SJSA1 (cell line): Measurements from ENCODE around the gene DAPK2. TPM values are rescaled to one million over a fixed set of nuclear protein-coding genes. Genes with fewer than 3 reads are reported as not detected.
A peak's percentile ranks its signal among the peaks of the same experiment; 100 is the strongest.
"Not testable (repeated sequence)": the region's sequence is repeated elsewhere in the genome, so short reads cannot be mapped to it uniquely, and the experiment has no call there.

Experiments
- DNase-seq, 2 experiments: peaks; one replicate each; pipeline ENCODE4 v3.0.0-alpha.2; 2015 to 2020; ENCODE audit warnings: low spot score in 2 of 2, low read depth in 1 of 2
- H3K27ac ChIP-seq: fragments of 250-450 bp; sonication (Bioruptor Pico); 2 replicates; pipeline ENCODE4 v1.5.1; 2020; ENCODE audit warnings: mild to moderate bottlenecking, moderate library complexity
- H3K27me3 ChIP-seq: fragments of 250-450 bp; sonication (Bioruptor Pico); replicated peaks from 2 replicates; pipeline ENCODE4 v1.5.1; 2020; ENCODE audit warnings: mild to moderate bottlenecking, moderate library complexity
- H3K36me3 ChIP-seq: fragments of 250-450 bp; sonication (Bioruptor Pico); 2 replicates; pipeline ENCODE4 v1.5.1; 2020; ENCODE audit warnings: mild to moderate bottlenecking
- H3K4me1 ChIP-seq: fragments of 250-450 bp; sonication (Bioruptor Pico); replicated peaks from 2 replicates; pipeline ENCODE4 v1.6.1; 2021; ENCODE audit warnings: mild to moderate bottlenecking
- H3K4me3 ChIP-seq: fragments of 250-450 bp; sonication (Bioruptor Pico); 2 replicates; pipeline ENCODE4 v1.5.1; 2020; ENCODE audit warnings: mild to moderate bottlenecking
- H3K9me3 ChIP-seq: fragments of 250-450 bp; sonication (Bioruptor Pico); replicated peaks from 2 replicates; pipeline ENCODE4 v1.5.1; 2020; ENCODE audit warnings: mild to moderate bottlenecking
- total RNA-seq: library from RNA; depleted of rRNA; stranded (reverse); fragments of >200 nt; shearing (Covaris generic); gene quantifications from 2 replicates; pipeline ENCODE4 v1.2.3, GENCODE V29; 2014; rRNA removed

DAPK2 gene
- 0.34 and 2.2 TPM in 2 replicates for total RNA-seq

DNA sequence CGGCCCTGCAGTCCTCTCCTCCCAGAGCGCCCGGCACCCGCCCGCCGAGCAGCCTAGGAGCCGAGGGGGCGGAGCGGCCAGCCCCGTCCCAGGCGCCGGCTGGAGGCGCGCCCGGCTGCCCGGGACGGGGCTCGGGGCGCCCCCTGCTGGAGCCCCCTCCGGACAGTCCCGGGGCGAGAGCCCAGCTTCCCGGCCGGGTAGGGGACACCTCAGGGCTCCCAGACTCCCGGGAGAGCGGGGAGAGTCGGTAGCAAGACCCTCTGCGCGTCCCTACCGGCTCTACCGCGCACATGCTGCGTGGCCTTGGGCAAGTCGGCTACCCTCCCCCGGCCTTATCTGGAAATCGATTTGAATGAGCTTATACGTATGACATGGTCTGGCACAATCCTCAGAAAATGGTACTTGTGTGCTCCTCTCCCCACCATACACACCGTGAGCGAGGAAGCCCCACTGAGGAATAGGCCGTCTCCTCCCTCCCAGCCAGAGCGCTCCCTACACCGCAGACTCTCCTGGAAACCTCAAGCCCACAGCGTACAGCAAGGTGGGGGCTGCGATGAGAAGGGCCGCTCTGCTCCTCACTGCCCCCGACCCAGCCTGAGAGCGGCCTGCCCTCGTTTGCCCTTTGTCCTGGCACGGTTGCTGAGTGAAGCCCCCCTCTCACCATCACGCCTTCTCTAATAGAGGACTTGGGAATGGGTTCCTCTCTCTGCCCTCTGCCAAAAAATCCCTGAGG is at the start of gene DAPK2:
Gene DAPK2, minus strand, starts transcription at position 65 of the 733 bp plus-strand sequence. CDS start 6,224 bp downstream, outside the sequence.
- Histone ChIP-seq H3K36me3 (no peaks in the 10 kb centered on the region), H3K27me3 (0 out of 2 replicates have a peak, but pooled peaks cover 3% of the 10 kb centered on the region), H3K4me3 (peak within 1 kb of the TSS; percentile 38), H3K9me3 (no peaks in the 10 kb centered on the region), H3K4me1 (peaks cover 5% of the 10 kb centered on the region), H3K27ac (no peak within 1 kb of the TSS)
- DNase-seq: peak; percentile 63 to 67

DNA sequence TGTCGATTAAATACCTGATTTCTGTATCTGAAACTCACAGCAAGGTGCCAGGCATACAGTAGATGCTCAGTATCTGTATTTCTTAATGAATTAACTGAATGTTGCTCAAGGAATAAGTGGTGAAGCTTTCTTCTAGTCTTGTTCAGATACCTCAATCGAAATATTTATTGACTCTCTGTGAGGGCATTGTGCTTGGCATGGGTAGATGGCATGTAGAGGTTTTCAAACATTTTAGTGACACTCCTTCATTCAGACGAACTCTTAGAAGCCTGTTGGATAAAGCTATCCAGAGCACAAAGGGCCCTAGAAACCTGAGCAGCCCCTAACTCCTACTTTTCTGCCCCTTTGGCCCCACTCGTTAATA is 49.1 kb upstream of the DAPK2 start:
- DNase-seq: peak in 1 of 2 experiments; percentile 59
- H3K27ac ChIP-seq: no peak overlapping the region
- H3K36me3 ChIP-seq: peaks cover 9% of the 10 kb centered on the region; the same call in 1 of the 2 replicates
- peak overlapping the region; percentile 83 for H3K4me3 ChIP-seq
- no peaks in the 10 kb centered on the region for H3K27me3 ChIP-seq
- H3K9me3 ChIP-seq: no peaks in the 10 kb centered on the region
- peaks cover 35% of the 10 kb centered on the region for H3K4me1 ChIP-seq

DNA sequence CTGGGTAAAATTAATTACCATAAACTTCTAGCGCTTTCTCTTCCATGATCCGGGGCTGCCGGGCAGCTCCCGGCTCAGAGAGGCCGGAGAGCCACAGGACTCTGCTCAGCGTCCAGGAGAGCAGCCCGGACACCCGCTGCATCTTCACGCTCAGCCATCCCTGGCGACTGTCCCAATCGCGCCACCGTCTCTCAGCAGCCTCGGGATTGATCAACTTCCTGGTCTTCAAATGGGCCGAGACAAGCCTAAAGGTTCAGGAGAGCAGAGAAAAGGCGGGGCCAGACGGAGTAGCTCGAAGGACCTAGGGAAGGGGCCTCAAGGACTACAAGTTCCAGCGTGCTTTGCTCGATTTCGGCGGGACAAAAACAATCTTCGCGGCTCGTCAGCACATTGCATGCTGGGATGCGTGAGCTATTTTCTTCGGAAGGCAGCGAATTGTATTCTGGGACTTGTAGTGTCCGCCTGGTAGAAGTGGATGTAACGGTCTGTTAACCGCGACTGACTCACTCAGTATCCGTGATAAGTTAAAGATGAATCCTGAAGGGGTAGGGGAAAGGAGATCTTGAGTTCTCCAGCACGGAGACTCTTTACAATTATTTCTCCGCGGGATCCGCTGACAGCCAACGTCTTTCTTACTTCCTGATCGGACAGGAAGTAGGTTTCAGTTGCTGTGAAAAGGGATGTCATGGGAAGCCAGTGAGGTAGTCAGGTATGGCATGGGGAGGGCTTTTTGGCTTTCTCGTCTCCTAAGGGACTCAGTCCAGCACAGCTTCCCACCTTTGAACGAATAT is 47.5 kb upstream of the DAPK2 start, which contains the start of gene CIAO2A:
Gene CIAO2A, minus strand, starts transcription at position 212 of the 791 bp plus-strand sequence. Its CDS starts 70 bp downstream, at position 142.
- Histone ChIP-seq H3K36me3 (peaks cover 14% of the 10 kb centered on the region), H3K4me3 (peak within 1 kb of the TSS; percentile 59), H3K9me3 (no peaks in the 10 kb centered on the region), H3K27ac (peak within 1 kb of the TSS; percentile 93), H3K27me3 (no peaks in the 10 kb centered on the region), H3K4me1 (peaks cover 35% of the 10 kb centered on the region)
- peak; percentile 98 for DNase-seq

DNA sequence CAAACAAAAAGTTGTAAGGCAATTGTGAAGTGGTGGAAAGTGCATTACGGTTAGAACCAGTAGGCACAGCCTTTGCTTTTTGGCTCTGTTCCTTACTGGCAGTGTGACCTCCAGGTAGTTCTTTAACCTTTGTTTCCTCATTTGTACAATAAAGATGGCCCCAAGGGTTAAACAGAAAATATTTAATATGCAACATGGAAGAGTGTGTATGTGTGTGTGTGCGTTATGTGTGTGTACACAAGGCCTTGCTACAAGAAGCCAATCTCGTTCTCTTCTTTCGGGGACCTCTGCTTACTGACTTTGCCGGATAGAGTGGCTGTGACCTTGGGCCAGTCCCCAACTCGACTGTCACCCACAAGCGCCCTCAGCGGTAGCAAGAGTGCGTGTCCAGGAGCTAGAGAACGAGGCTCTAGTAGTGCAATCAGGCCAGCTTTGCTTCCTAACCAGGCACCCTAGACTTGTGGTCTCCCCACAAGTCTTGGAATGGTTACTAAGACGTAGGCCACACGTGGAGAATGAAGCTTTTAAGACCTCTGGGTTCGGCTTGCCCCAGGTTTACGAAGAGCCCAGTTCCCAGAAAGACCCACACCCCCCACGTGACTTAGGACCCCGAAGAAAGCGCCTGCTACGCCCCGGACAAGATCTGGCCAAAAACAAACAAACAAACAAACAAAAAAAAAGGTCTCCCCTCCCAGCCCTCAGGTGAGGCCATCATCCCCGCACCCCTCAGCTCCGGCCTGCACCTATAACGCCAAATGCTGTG is 46.8 kb upstream of the DAPK2 start:
- no peaks in the 10 kb centered on the region for H3K9me3 ChIP-seq
- peak overlapping the region; percentile 59 for H3K4me3 ChIP-seq
- no peaks in the 10 kb centered on the region for H3K27me3 ChIP-seq
- H3K36me3 ChIP-seq: peaks cover 21% of the 10 kb centered on the region
- peak overlapping the region; percentile 93 for H3K27ac ChIP-seq
- DNase-seq: peak in 1 of 2 experiments; percentile 51
- peaks cover 35% of the 10 kb centered on the region for H3K4me1 ChIP-seq

DNA sequence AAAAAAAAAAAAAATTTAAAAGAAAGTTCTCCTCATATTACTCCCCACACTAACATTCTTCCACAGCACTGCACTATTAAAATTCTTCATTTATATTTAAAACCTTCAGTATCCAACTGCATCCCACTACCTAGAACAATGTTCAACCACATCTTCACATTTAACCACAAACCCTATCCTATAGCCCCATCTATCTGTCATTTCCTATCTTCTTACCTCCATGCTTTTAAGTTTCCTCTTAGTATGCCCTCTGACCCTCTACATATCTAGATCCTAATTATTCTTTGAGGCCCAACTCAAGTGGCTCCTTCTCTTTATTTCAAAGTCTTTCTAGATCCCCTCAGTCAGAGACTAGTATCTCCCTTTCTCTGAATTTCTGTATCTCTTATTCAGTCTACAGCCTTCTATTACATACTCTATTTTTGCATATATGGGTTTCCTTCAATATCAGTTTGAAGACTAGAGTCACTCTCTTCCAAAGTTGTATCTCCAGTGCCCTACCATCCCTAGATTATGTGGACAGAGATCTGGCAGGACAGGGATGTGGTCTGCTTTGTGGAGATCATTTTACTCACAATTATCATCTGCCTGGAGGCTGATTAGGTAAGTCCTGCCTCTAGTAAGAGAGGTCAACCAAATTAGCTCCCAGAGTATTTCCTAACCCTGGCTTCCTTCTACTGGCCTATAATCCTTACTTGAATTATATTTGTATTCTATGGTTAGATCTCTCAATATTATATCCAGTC is 46.0 kb upstream of the DAPK2 start:
- Histone ChIP-seq H3K4me1 (peaks cover 29% of the 10 kb centered on the region), H3K27ac (no peak overlapping the region), H3K9me3 (no peaks in the 10 kb centered on the region), H3K36me3 (peaks cover 28% of the 10 kb centered on the region), H3K4me3 (peak overlapping the region; percentile 59; the same call in 1 of the 2 replicates), H3K27me3 (no peaks in the 10 kb centered on the region)
- no peak for DNase-seq

DNA sequence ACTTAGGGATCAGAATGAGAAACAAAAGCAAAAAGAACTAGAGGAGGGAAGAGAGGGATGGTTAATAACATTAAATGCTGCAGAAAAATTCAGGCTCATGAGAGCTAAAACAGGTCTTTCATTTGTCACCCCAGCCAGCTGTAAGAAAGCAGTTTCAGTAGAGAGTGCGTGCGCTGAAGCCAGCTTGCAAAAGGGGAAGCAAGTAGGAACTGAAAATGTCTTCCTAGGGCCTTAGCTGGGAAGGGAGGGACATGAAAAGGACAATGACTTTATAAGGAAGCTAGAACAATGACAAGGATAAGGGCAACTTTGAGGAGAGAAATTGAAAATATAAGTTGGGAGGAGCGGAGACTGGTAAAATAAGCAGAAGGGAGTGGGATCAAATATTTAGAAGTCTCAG is 44.2 kb upstream of the DAPK2 start:
- no peak overlapping the region for H3K27ac ChIP-seq

DNA sequence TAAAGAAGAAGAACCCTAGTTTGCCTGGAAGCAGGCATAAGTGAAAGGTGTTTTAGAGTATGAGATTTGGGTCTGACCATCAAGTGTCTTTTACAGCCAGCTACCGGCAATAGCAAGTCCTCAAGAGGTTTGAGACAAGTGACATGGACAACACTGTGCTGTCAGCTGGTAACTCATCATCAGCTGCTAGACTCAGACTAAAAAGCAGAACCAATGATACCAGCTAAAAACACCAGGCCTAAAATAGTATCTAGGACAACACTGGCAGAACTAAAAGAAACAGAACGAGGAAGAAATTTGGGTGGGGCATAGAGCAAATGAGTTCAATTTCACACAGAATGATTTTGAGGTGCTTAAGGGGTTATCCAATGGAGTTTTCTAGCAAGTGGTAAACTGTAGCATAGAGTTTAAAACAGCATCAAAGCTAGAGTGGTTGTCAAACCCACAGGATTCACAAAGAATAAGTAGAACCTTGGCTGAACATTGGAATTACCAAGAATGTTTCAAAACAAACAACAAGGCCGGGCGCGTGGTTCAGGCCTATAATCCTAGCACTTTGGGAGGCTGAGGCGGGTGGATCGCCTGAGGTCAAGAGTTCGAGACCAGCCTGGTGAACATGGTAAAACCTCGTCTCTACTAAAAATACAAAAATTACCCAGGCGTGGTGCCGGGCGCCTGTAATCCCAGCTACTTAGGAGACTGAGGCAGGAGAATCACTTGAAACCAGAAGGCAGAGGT is 43.4 kb upstream of the DAPK2 start:
- Histone ChIP-seq H3K4me1 (peaks cover 16% of the 10 kb centered on the region), H3K9me3 (no peaks in the 10 kb centered on the region), H3K4me3 (no peak overlapping the region), H3K27me3 (no peaks in the 10 kb centered on the region), H3K27ac (no peak overlapping the region), H3K36me3 (peaks cover 26% of the 10 kb centered on the region)
- DNase-seq: no peak

More for the DNA sequence above, 44.2 kb upstream of the DAPK2 start:
- H3K27me3 ChIP-seq: no peaks in the 10 kb centered on the region
- H3K4me3 ChIP-seq: no peak overlapping the region
- no peaks in the 10 kb centered on the region for H3K9me3 ChIP-seq
- H3K4me1 ChIP-seq: peaks cover 24% of the 10 kb centered on the region
- peaks cover 26% of the 10 kb centered on the region for H3K36me3 ChIP-seq
- DNase-seq: no peak

DNA sequence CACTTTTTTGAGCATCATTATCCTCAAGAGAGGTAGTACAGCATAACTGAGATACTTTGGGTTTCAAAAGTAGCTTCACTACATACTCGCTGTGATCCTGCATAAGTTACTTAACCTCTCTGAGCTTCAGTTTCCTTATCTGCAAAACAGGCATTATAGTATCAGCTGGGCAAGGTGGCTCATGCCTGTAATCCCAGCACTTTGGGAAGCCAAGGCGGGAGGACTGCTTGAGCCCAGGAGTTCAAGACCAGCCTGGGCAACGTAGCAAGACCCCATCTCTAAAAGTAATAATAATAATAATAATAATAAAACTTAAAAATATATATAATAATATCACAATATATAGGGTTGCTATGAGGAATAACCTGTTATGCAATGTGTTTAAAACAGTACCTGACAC is 36.5 kb upstream of the DAPK2 start:
- H3K4me3 ChIP-seq: no peak overlapping the region
- no peaks in the 10 kb centered on the region for H3K9me3 ChIP-seq
- DNase-seq: no peak
- no peak overlapping the region for H3K27ac ChIP-seq
- peaks cover 24% of the 10 kb centered on the region for H3K36me3 ChIP-seq
- H3K4me1 ChIP-seq: no peaks in the 10 kb centered on the region
- H3K27me3 ChIP-seq: no peaks in the 10 kb centered on the region

DNA sequence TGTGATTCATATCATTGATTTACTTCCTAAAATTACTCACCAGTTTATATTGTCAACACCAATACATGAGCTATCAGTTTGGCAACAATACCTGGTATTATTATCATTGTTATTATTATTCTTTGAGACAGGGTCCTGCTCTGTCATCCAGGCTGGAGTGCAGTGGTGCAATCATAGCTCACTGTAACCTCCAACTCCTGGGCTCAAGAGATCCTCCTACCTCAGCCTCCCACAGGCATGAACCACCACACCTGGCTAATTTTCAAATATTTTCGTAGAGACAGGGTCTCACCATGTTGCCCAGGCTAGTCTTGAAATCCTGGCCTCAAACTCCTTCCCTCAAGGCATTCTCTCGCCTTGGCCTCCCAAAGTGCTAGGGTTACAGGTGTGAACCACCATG is 27.2 kb upstream of the DAPK2 start:
- not testable (repeated sequence) for H3K9me3 ChIP-seq, DNase-seq, H3K27me3 ChIP-seq, H3K27ac ChIP-seq, H3K4me3 ChIP-seq
- H3K4me1 ChIP-seq: peaks cover 15% of the 10 kb centered on the region
- peaks cover 17% of the 10 kb centered on the region for H3K36me3 ChIP-seq

DNA sequence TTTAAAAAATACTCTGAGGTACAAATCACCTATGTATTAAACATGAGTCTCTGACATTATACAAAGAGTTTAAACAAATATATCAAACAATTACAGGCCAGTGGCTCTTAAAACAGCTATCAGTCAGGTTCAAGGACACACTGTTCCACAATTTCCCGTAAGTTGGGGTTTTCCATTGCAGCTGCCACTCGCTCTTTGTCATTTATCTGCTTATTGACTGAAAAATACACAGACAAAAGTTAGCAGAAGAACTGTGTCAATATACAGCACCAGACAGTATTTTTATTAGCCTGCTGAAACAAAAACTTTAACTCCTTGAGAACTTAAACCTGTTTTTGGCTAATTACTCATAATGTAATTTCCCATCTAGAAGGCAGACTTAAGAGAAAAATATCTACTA is 26.5 kb upstream of the DAPK2 start:
- Histone ChIP-seq H3K27ac (no peak overlapping the region), H3K9me3 (no peaks in the 10 kb centered on the region), H3K4me1 (peaks cover 15% of the 10 kb centered on the region), H3K27me3 (no peaks in the 10 kb centered on the region), H3K36me3 (peaks cover 17% of the 10 kb centered on the region), H3K4me3 (no peak overlapping the region)
- DNase-seq: no peak

DNA sequence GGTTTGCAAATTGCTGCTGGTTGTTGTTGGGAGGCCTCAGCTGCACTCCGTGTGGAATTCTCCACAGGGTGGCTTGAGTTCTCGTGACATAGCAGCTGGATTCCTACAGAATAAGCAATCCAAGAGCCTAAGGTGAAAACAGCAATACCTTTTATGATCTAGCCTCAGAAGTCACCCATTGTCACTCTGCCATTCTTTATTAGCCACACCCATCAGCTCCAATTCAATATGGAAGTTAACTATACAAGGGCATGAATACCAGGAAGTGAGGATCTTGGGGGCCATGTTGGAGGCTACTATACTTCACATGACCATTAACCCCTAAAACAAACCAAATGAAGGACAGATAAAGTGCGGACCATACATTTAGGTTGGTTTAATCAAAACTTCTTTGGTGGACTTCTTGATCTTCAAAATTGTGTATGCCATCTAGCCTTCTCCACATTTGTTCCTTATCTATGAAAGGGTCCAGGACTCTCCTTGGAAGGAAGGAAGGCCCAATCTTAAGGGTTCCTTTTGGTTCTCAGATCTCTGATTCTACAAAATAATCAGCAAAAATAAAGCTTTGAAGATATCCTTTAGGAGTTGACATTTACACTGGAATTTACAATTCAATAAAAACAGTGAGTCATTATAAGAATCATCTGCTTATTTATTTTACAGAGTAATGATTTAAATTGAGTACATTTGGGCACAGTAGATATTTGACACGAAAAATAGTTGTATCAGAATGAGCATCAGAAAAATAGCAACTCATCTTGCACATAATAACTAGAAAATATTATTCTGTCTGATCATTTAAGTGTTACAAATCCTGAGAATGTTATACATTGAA is 25.9 kb upstream of the DAPK2 start:
- no peak overlapping the region for H3K4me3 ChIP-seq
- H3K36me3 ChIP-seq: peaks cover 17% of the 10 kb centered on the region
- H3K27me3 ChIP-seq: no peaks in the 10 kb centered on the region
- no peaks in the 10 kb centered on the region for H3K9me3 ChIP-seq
- no peak for DNase-seq
- no peak overlapping the region for H3K27ac ChIP-seq
- peaks cover 20% of the 10 kb centered on the region for H3K4me1 ChIP-seq
